ENCODE data around the gene ACAA1. TPM values are rescaled to one million over a fixed set of nuclear protein-coding genes. Genes with fewer than 3 reads are reported as not detected.

Gene ACAA1
- total and polyA plus RNA-seq, 9 of the 15 experiments (the other 6 are each of a cell fraction or from before 2014, with no cell fraction given) = 4.0 to 88.9 (median 57.2) TPM

DNA sequence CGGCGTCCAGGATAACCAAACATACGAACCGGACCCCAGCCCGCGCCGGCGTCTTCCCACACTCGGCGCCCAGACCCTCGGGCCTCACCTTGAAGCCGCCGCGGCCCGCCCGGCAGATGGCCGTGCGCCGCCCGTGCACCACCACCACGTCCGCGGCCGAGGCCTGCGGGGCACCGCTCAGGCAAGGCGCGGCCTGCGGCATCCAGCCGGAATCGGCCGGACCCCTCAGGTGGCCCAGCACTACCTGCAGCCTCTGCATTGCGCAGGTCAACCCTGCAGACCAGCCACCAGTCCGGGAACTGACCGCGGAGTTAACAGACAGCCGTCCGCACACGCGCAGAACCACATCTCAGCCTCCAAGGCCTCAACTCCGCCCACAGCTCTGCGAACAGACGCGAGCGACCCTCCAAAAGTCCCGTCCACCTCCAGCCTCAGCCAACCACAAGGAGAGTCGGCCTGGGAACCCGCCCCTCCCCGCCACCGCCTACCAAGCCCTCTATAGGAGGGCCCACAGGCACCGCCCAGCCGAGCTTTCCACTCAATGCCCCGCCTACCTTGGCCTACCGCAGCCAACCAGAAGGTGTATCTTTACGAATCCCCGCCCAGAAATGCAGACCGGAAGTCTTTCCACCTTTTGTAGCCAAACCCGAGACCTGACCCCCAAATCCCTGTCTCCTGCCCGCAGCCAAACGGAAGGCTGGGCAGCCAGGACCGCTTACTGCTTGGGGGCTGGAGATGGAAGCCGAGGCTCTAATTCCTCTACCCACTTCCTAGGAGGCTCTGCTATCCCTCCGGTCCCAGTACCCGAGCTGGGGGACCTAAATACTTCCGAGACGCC lies at the start of gene ACAA1 (continued):
- TF ChIP-seq TCF7 (IDR thresholded peaks at IDR 0.05; ENCODE audit: borderline replicate concordance) = peak; percentile 70; the same call in 1 of the 2 replicates
- TF ChIP-seq STAT5A (IDR thresholded peaks at IDR 0.05; ENCODE audit: borderline replicate concordance, low read length) = no peak
- no peak; the same call in 1 of the 2 replicates for TF ChIP-seq MTA1 (IDR thresholded peaks at IDR 0.05; ENCODE audit: borderline replicate concordance)
- TF ChIP-seq, protein P1, sequence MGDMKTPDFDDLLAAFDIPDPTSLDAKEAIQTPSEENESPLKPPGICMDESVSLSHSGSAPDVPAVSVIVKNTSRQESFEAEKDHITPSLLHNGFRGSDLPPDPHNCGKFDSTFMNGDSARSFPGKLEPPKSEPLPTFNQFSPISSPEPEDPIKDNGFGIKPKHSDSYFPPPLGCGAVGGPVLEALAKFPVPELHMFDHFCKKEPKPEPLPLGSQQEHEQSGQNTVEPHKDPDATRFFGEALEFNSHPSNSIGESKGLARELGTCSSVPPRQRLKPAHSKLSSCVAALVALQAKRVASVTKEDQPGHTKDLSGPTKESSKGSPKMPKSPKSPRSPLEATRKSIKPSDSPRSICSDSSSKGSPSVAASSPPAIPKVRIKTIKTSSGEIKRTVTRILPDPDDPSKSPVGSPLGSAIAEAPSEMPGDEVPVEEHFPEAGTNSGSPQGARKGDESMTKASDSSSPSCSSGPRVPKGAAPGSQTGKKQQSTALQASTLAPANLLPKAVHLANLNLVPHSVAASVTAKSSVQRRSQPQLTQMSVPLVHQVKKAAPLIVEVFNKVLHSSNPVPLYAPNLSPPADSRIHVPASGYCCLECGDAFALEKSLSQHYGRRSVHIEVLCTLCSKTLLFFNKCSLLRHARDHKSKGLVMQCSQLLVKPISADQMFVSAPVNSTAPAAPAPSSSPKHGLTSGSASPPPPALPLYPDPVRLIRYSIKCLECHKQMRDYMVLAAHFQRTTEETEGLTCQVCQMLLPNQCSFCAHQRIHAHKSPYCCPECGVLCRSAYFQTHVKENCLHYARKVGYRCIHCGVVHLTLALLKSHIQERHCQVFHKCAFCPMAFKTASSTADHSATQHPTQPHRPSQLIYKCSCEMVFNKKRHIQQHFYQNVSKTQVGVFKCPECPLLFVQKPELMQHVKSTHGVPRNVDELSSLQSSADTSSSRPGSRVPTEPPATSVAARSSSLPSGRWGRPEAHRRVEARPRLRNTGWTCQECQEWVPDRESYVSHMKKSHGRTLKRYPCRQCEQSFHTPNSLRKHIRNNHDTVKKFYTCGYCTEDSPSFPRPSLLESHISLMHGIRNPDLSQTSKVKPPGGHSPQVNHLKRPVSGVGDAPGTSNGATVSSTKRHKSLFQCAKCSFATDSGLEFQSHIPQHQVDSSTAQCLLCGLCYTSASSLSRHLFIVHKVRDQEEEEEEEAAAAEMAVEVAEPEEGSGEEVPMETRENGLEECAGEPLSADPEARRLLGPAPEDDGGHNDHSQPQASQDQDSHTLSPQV (IDR thresholded peaks at IDR 0.05) = no peak
- TF ChIP-seq ZNF77 (CRISPR knock-in tag; IDR thresholded peaks at IDR 0.05) = no peak; the same call in 1 of the 2 replicates
- no peak for TF ChIP-seq FOXJ3 (CRISPR knock-in tag; IDR thresholded peaks at IDR 0.05)
- TF ChIP-seq ZNF274 (IDR thresholded peaks at IDR 0.05; ENCODE audit: borderline replicate concordance, low read depth, low read length) = no peak
- no peak for TF ChIP-seq HMG20A (CRISPR knock-in tag; conservative IDR thresholded peaks at IDR 0.05)
- no peak; a peak in 1 of 4 replicates for TF ChIP-seq MLLT1 (IDR thresholded peaks at IDR 0.05)
- TF ChIP-seq MGA (IDR thresholded peaks at IDR 0.05) = no peak

Data from K562 (cell line).